Esophagus squamous epithelium (tissue), 4 donors: ENCODE results near the gene DLG2.

Source experiments
- CTCF ChIP-seq, 6 experiments: fragments of 450-650 bp in 4 of 6; fragments of 200-600 bp in 2 of 6; sonication (generic) in 2 of 6; IDR thresholded peaks; one replicate each; pipeline ENCODE4 v1.5.1; 2016 to 2019; ENCODE audit warnings: antibody characterized with exemption in 6 of 6, mild to moderate bottlenecking in 4 of 6, moderate library complexity in 4 of 6
- POLR2A ChIP-seq, 4 donors: fragments of 450-650 bp; IDR thresholded peaks; one replicate each; pipeline ENCODE4 v1.6.1; 2017; ENCODE audit warnings: antibody characterized with exemption in 4 of 4, mild to moderate bottlenecking in 4 of 4, moderate library complexity in 3 of 4

- TF ChIP-seq CTCF (IDR thresholded peaks at IDR 0.05) (no peak), POLR2A (IDR thresholded peaks at IDR 0.05) (no peak)
Observed at GRCh38 chr11:84137960-84138359, 1489.2 kb downstream of the DLG2 start.
